Measurements from ENCODE around the gene INSR. TPM values are rescaled to one million over a fixed set of nuclear protein-coding genes. Genes with fewer than 3 reads are reported as not detected.

The INSR gene
- polyA plus RNA-seq, 1 of the 3 experiments (the other 2 are of a cell fraction), result 3.6 TPM

- H3K4me2 ChIP-seq, result no peak overlapping the region
- H3K9me2 ChIP-seq, result no peaks in the 10 kb centered on the region
- TF ChIP-seq ELF1 (IDR thresholded peaks at IDR 0.05), result no peak
- TF ChIP-seq GATA2 (CRISPR knock-in tag; IDR thresholded peaks at IDR 0.05), result no peak
- no peak for TF ChIP-seq MEF2A (IDR thresholded peaks at IDR 0.05; ENCODE audit: borderline replicate concordance, low read depth)
- TF ChIP-seq SIN3A (IDR thresholded peaks at IDR 0.05; ENCODE audit: borderline replicate concordance, low read depth, low read length), result no peak
- no peak for TF ChIP-seq SMC3 (IDR thresholded peaks at IDR 0.05; ENCODE audit: low read depth, low read length)
- TF ChIP-seq POLR2AphosphoS5 (IDR thresholded peaks at IDR 0.05; ENCODE audit: low read depth, low read length), result no peak
- TF ChIP-seq, protein P1, sequence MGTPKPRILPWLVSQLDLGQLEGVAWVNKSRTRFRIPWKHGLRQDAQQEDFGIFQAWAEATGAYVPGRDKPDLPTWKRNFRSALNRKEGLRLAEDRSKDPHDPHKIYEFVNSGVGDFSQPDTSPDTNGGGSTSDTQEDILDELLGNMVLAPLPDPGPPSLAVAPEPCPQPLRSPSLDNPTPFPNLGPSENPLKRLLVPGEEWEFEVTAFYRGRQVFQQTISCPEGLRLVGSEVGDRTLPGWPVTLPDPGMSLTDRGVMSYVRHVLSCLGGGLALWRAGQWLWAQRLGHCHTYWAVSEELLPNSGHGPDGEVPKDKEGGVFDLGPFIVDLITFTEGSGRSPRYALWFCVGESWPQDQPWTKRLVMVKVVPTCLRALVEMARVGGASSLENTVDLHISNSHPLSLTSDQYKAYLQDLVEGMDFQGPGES (IDR thresholded peaks at IDR 0.05; ENCODE audit: low read depth, low read length), result no peak
- TF ChIP-seq, protein P2, sequence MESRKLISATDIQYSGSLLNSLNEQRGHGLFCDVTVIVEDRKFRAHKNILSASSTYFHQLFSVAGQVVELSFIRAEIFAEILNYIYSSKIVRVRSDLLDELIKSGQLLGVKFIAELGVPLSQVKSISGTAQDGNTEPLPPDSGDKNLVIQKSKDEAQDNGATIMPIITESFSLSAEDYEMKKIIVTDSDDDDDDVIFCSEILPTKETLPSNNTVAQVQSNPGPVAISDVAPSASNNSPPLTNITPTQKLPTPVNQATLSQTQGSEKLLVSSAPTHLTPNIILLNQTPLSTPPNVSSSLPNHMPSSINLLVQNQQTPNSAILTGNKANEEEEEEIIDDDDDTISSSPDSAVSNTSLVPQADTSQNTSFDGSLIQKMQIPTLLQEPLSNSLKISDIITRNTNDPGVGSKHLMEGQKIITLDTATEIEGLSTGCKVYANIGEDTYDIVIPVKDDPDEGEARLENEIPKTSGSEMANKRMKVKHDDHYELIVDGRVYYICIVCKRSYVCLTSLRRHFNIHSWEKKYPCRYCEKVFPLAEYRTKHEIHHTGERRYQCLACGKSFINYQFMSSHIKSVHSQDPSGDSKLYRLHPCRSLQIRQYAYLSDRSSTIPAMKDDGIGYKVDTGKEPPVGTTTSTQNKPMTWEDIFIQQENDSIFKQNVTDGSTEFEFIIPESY (IDR thresholded peaks at IDR 0.05; ENCODE audit: borderline replicate concordance, low read depth), result no peak
- no peak for TF ChIP-seq REST (IDR thresholded peaks at IDR 0.05; ENCODE audit: low read depth, low read length)
- TF ChIP-seq TEAD4 (IDR thresholded peaks at IDR 0.05; ENCODE audit: borderline replicate concordance, insufficient read depth), result no peak
- no peak for TF ChIP-seq MXI1 (IDR thresholded peaks at IDR 0.05; ENCODE audit: low read depth, low read length)
- no peak for TF ChIP-seq TCF12 (IDR thresholded peaks at IDR 0.05)
- no peak for TF ChIP-seq RAD21 (IDR thresholded peaks at IDR 0.05; ENCODE audit: low read length)
- no peak for TF ChIP-seq RXRA (IDR thresholded peaks at IDR 0.05; ENCODE audit: borderline replicate concordance, low read depth)
- TF ChIP-seq NRF1 (IDR thresholded peaks at IDR 0.05; ENCODE audit: low read depth, low read length), result no peak
- TF ChIP-seq NFIC (IDR thresholded peaks at IDR 0.05; ENCODE audit: borderline replicate concordance), result no peak
- TF ChIP-seq CHD2 (IDR thresholded peaks at IDR 0.05; ENCODE audit: low read length, partially characterized antibody), result no peak
- no peak for TF ChIP-seq RCOR1 (IDR thresholded peaks at IDR 0.05; ENCODE audit: low read length)
- TF ChIP-seq EP300 (IDR thresholded peaks at IDR 0.05; ENCODE audit: borderline replicate concordance in 1 of 2, low read depth in 1 of 2, low read length in 1 of 2), result no peak
- H4K20me1 ChIP-seq (ENCODE audit: insufficient read depth), result no peaks in the 10 kb centered on the region
- ChIA-PET POLR2A (no interaction called here), CTCF (interaction anchor here (0.5 to 4.8 kb wide), 39 partner anchors 9 to 719 kb away, joined by 3 to 75 read pairs (median 5); partner anchors contain the start of genes TRAPPC5 and ZNF557)
- no peak overlapping the region for H3K9ac ChIP-seq
- H2AFZ ChIP-seq (ENCODE audit: low read depth), result 0 out of 2 replicates have a peak overlapping the region, but pooled peaks have one; percentile 35
- no peaks in the 10 kb centered on the region for H3K9me3 ChIP-seq
- H3K4me3 ChIP-seq (ENCODE audit: low read depth in 2 of 2, low read length in 1 of 2), result no peak overlapping the region
- peaks cover 0 to 2% of the 10 kb centered on the region in 2 experiments; a peak in 2 of 4 replicates for H3K4me1 ChIP-seq (ENCODE audit: control insufficient read depth in 1 of 2, insufficient read depth in 2 of 2, low read depth in 1 of 2, low read length in 1 of 2)
- no peak overlapping the region for H3K27ac ChIP-seq (ENCODE audit: low read depth in 2 of 2, low read length in 1 of 2)
- no peak for DNase-seq
- H3K27me3 ChIP-seq (ENCODE audit: insufficient read depth), result no peaks in the 10 kb centered on the region
- WGBS (ENCODE audit: low lambda C conversion rate), result 48% methylated on average over 19 of the region's 19 CpGs
- no peaks in the 10 kb centered on the region for H3K79me2 ChIP-seq (ENCODE audit: insufficient read depth)
- no peaks in the 10 kb centered on the region for H3K36me3 ChIP-seq (replicated peaks in 1 of 2; ENCODE audit: control insufficient read depth in 1 of 2, insufficient read depth in 2 of 2, low read length in 1 of 2)
- H3F3A ChIP-seq (replicated peaks; ENCODE audit: insufficient read depth), result peaks cover 6% of the 10 kb centered on the region
Measured at GRCh38 chr19:7101498-7102253, 192.5 kb downstream of the INSR start.
